HG02973 (cell line): Measurements from ENCODE around the gene MEF2C.

Experiments
- ATAC-seq: cut with Tn5 transposase; IDR thresholded peaks from one replicate; pipeline ENCODE4 v1.9.1; 2021; ENCODE audit warnings: moderate library complexity; ENCODE audit not compliant: unreplicated experiment

MEF2C gene

GRCh38 chr5:88691230-88691582 is 191.8 kb downstream of the MEF2C start:
- no peak for ATAC-seq

DNA sequence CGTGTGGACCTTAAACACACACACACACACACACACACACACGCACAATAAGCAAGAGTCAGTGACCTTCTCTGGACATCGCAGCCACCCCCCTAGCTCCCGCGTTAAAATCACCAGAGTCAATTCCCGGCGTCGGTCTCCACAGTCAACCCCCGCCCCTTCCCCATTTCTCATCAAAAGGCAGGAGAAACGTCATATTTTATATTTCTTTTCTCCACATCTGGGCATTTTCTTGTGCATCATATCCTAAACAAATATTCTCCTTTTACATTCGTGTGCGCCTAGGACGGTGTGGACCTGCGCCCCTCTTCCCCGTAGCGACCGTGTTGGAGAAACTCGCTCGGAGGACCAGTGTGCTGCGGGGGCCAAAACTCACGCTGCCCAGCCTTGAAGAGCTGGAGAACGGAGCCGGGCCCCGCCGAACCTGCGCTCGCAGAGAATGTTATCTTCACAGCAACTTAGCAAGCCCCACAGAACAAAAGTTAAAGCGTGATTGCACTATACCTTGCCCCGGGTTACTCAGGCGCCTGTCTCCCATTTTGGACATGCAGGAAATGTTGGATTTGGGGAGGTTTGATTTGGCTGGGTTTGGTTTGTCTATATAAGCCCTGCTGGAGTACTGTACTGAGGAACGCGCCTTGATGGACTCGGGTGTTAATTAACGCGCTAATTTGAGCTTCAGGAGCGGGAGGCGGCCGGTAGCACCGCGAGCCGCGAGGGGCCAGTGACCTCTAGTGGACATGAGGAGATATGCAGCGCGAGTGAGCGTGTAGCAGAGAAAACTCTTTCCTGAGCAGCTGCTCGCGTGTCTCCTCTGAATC is 192.4 kb downstream of the MEF2C start:
- peak; percentile 80 for ATAC-seq

DNA sequence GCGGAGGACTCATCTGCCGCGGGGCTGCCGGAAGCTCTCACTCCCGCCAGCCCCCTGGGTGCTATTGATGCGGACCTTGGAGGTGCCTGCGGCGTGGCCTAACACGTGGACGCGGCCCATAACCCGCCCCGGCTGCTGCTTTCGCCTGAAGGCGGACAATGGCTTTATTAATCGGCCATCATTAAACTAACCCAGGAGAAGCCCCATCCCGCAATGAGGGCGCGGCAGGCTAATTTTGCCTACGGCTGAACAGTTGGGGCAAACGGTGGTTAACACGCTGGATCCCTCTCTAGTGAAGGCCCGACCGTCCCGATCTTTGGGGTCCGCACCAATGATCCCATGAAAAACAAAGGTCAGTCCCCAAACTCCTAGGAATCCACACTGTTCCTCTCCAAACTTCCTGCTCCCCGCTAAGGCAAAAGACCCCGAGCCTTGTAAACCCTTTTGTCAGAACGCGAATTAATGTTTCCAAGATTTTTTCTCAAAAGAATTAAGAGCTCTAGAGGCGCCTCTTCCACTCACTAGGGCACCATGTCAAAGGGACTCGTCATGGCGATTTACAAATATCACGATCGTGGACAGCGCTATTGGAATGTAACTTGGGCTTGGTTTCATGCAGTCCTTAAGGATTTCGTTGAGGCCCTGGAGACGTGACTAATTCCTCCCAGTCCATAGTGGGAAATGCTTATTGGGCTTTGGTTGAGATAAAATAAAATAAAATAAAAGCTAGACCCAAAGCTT is 193.1 kb downstream of the MEF2C start:
- no peak for ATAC-seq

DNA sequence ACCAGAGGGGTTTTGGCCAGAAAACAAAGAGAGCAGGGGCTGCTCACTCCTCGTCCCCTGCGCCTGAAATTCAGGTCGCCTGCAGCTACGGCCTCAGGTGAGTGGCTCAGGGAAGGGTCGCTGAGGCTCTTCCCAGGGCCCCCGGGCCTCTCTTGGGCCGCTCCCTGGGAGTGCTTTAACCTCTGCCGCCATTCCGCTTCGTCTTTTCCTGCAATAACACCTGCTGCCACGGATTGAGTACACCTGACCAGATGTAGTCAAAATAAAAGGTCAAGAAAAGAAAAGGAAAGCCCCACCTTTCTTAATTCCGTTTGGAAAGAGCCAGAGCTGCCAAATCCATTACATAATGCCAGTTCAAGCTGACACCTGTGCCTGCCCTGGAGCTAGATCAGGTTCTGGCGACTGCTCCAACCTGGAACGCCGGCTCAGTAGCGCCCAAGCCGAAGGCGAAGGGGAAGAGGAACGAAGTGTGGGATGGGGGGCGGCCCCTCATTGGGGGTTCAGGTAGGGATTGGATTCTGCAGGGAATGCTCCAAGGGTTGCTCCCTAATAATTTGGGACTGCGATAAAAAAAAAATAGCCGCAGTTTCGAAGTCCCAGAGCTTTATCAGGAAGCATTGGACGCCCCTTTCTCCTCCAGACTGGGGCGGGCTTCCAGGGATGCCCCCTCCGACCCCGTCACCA is 193.9 kb downstream of the MEF2C start:
- no peak for ATAC-seq

DNA sequence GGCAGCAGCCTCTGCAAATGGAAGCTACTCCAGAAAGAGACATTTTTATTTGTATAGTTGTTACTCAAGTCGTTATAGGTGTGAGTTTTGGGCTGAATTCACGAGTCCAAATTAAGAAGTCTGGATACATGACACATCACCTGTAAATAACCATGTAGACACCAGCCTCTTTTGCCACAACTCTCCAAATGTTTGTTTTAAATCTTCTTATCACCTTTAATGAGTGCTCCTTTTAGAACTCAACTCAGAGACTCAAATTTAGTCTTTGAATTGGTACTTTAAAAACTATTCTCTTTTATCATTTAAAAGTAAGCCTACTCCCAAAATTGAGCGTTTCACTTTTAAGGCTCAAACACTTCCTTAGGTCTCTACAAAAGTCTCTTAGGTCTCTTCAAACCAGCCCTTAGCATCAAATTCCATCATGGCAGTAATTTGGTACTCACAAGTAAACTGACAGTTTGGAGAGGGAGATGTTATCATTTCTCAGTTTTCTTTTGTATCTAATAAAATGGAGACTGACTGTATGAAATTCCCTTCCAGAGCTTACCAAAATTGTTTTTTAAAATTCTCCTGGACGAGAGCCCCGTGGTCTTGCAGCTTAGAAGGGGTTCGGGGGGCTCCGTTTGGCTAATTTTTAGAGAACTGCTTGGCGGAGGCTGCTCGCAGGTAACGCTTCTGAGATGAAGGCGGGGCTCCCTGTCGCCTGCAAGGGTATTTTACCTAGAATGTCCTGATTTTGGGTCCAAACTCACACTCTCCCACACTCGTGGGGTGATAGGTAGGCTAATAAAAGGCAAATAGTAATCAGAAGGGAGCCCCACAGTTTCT is 194.6 kb downstream of the MEF2C start:
- no peak for ATAC-seq

DNA sequence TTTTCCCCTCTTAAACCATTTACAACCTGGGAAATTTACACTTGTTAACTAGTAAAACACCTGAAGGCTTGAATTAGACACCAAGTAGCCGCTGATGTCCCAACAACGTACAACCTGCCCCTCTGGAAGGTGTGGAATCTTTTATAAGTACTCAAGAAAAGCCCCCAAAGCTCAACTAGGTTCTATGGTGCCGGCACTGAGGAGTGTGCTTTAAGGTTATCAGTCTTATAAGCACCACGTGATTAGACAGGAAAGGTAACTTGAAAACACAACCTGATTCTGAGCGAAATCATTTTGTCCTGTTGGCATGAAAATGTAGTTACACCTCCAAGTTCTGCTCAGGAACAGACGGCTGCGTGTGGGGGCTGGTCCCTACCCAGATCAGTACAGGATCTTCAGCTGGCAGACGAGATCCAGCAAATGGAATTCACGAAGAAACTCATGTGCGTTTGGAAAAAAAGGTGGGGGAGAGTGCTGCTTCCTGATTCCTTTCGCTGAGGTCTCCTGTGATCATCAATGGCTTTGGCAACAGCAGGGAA is 195.5 kb downstream of the MEF2C start:
- no peak for ATAC-seq

DNA sequence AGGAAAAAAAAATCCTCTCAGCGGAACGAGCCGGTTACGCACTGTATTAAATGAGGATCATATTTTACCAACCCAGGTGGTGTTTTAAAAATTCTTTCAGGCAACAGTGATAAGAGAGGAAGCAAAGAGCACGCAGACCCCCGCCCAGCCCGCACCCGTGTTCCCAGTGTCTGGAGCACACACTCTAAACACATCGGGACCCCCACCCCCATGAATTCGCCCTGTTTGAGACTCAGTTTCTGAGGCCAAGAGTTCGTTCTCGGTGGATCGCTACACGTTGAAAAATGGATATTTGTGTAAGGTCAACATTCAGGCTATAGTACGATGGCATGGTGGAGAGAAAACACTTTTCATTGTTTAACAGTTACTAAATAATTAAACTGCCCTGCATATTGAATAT is 196.3 kb downstream of the MEF2C start:
- ATAC-seq, result no peak

- ATAC-seq, result no peak
Observed at GRCh38 chr5:88685591-88686541, 197.1 kb downstream of the MEF2C start.

- ATAC-seq, result peak; percentile 63
Observed at GRCh38 chr5:88683506-88684135, 199.4 kb downstream of the MEF2C start.

DNA sequence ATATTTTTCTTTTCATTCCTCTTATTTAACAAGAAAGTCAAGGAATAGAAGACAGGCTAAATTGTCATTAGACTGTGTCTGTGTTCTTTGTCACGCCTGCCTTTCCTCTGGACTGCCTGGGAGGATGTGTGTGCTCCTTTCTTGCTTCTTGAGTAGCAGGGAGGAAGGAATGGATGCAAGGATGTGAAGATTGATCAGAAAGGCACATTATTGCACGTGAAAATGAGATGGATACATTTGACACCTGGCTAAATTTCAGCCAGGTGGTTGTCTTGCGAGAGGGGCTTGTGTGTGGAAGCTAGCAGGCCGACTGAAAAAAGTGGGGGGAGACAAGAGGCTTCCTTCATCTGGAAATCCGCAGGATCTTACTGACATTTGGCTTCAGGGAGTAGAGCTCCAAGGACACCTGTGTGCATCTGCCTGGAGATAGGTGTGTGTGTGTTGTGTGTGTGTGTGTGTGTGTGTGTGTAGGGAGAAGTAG is 200.1 kb downstream of the MEF2C start:
- no peak for ATAC-seq

- ATAC-seq, result no peak
Observed at GRCh38 chr5:88682131-88682530, 200.9 kb downstream of the MEF2C start.

- no peak for ATAC-seq
Observed at GRCh38 chr5:88681211-88681803, 201.7 kb downstream of the MEF2C start.

DNA sequence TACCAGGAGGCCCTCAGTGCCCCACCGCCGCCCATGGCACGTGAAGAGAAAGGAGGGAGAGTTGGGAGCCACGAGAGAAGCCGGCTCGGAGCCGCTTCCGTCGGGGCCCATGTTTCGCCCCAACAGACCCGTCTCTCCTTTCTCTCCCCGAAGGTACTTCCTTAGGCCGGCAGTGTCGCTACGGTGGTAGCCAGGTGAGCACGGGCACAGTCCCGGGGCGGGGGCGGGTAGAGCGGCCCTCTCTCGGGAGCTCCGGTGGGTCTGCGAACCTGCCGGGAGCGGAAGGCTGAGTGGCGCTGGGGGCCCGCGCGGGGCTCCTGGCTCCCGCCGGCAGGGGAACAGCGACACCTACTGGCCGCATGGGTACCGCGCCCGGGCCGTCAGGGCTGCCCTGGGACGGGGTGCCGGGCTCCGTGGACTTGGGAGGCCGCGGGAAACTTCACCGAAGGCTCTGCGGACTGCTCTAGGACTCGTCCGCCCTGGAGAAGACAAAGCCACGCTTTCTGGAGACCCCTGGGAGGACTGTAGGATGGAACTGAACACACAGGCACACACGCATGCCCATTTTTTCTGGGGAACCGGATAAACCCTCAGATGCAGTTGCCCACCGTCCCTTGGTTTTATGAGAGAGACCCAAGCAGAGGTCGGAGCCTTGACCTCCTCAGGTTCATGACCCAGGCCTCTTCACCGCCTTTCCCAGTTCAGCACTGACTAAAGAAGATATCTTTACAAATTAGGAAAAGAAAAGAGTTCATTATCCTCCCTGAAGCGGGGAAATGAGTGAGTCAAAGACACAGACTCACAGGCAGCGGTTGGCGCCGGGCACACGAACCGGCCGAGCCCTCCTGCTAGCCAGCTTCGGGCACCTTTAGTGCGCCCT is 202.5 kb downstream of the MEF2C start:
- ATAC-seq, result peak; percentile 73

DNA sequence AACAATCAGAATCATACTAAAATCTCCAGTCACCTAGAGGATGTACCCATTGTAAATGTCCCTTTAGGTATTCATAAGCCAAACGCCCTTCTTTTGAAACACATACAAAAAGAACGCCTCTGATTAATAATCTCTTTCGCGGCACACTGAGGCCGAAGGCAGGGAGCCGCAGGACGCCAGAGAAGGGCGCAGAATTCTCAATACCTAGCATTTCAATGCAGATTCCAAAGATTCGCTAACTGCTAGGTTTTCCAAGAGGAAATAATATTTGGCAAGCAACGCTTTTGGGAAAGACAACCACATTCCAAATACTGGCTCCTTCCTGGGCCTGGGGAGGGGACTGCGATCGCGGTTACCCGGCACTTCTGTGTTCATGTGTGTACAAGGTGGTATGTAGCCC is 203.3 kb downstream of the MEF2C start:
- no peak for ATAC-seq

DNA sequence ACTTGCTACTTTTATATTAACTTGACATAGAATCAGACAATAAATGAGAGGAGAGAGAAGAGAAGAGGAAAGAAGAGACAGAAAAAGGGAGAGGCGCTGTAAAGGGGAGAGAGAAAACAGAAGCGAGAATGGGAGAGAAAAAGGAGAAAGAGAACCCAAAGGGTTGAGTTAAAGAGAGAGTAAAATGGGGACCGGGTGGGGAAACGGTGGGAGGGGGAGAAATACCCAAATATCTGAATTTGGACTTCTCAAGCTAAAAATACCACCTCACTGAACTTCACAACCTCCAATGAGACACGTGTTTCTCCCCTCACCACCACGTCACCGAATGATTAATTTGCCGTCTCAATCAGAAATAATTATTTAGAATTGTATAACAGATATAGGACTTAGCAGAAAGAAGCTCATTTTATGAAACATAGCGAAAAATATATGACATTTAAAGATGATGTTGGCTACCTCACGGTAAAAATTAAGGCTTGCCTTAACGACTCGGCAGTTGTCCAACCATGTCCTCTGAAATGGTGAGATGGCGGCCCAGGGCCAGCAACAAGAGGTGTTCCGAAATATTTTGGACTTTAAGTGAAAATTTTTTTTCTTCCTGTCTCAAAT is 204.1 kb downstream of the MEF2C start:
- no peak for ATAC-seq

DNA sequence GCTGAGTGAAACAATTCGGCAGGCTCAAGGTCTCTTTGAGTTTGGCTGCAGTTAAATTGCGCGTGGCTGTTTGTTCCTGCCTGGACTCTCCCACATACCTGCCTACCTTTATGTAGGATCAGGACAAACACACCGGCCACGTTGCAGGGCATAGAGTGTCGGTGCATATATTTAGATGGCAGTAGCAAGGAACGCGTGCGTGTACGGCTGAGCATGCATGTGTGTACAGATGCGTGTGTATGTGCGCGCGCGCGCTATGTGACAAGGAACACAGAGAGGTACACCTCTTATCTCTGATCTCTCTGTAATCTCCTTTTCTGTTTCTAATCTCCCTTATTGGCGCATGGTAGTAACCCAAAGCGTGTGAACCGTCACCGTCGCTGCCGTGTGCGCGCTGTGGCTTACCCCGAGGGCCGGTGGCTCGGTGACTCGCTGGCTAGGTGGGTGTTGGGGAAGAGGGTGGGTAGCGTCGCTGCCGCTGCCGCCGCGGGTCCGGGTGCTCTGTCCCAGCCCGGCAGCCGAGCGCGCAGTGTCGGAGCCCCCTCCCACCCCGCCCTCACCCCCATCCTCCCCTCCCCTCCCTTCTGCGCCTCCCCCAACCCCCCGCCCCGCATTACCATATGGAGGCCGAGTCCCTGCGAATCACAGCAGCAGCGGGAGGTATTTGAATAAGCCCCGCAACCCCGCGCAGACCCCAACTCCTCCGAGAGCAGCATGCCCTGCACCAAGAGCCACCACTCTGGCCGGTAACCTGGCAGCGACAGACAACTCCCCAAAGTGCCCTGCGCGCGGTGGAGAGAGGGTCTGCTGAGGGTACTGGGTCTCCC is 204.8 kb downstream of the MEF2C start:
- no peak for ATAC-seq
